Liver (tissue), 3 donors: ENCODE measurements around the gene CD63.

ENCODE experiments used
- EGR1 ChIP-seq, 2 donors: IDR thresholded peaks; 2 replicates each; pipeline ENCODE4 v1.6.1; 2016 to 2018; ENCODE audit warnings: antibody characterized with exemption in 2 of 2, low read depth in 2 of 2
- RAD21 ChIP-seq, 2 donors: IDR thresholded peaks; 2 replicates each; pipeline ENCODE4 v1.6.1; 2016; ENCODE audit warnings: antibody characterized with exemption in 2 of 2, mild to moderate bottlenecking in 2 of 2
- YY1 ChIP-seq: IDR thresholded peaks from 2 replicates; pipeline ENCODE4 v1.6.1; 2016; ENCODE audit warnings: antibody characterized with exemption, mild to moderate bottlenecking
- TF ChIP-seq, protein P1 (sequence below): IDR thresholded peaks from 2 replicates; pipeline ENCODE4 v1.6.1; 2016; ENCODE audit warnings: antibody characterized with exemption
- TF ChIP-seq, protein P2 (sequence below): fragments of 150-350 bp; IDR thresholded peaks from 2 replicates; pipeline ENCODE4 v1.5.1; 2017; ENCODE audit warnings: improper control_type of control experiment, low read depth, low read length; ENCODE audit not compliant: missing input control
- donor health status: healthy.
- donor health status: healthy.

DNA sequence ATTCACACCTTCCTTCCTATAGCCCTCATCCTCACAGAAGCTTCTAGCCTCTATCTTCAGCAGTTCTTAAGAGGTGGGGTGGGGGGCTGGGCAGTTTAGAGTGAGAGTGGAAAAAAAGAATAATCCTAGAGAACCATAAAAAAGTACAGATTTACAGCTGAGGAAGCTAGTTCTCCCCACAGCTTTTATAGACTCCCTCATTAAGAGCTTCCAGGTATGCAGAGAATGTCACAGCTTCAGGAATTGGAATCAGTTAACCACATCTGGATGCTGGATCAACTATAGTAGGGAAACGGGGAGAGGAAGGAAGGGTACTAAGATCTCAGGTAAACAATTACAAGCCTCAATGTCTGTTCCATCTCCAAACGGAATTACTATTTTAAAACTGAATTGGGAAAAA, 26.4 kb upstream of the CD63 start:
- TF ChIP-seq, protein P1, sequence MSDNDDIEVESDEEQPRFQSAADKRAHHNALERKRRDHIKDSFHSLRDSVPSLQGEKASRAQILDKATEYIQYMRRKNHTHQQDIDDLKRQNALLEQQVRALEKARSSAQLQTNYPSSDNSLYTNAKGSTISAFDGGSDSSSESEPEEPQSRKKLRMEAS = no peak
- TF ChIP-seq, protein P2, sequence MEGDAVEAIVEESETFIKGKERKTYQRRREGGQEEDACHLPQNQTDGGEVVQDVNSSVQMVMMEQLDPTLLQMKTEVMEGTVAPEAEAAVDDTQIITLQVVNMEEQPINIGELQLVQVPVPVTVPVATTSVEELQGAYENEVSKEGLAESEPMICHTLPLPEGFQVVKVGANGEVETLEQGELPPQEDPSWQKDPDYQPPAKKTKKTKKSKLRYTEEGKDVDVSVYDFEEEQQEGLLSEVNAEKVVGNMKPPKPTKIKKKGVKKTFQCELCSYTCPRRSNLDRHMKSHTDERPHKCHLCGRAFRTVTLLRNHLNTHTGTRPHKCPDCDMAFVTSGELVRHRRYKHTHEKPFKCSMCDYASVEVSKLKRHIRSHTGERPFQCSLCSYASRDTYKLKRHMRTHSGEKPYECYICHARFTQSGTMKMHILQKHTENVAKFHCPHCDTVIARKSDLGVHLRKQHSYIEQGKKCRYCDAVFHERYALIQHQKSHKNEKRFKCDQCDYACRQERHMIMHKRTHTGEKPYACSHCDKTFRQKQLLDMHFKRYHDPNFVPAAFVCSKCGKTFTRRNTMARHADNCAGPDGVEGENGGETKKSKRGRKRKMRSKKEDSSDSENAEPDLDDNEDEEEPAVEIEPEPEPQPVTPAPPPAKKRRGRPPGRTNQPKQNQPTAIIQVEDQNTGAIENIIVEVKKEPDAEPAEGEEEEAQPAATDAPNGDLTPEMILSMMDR = no peak
- no peak for TF ChIP-seq EGR1 (IDR thresholded peaks at IDR 0.05; ENCODE audit: low read depth in 2 of 2)
- no peak for TF ChIP-seq RAD21 (IDR thresholded peaks at IDR 0.05)
- no peak for TF ChIP-seq YY1
